Neural progenitor cell (in vitro differentiated cells): ENCODE results near the gene KIRREL3.

Experiments
- CTCF ChIP-seq: fragments of 200-600 bp; sonication (generic); IDR thresholded peaks from 2 replicates; pipeline ENCODE4 v1.5.1; 2017; ENCODE audit warnings: antibody characterized with exemption, mild to moderate bottlenecking
- EZH2 ChIP-seq: fragments of 200-600 bp; sonication (generic); IDR thresholded peaks from 2 replicates; pipeline ENCODE4 v1.6.1; 2017; ENCODE audit warnings: antibody characterized with exemption, mild to moderate bottlenecking, moderate library complexity

DNA sequence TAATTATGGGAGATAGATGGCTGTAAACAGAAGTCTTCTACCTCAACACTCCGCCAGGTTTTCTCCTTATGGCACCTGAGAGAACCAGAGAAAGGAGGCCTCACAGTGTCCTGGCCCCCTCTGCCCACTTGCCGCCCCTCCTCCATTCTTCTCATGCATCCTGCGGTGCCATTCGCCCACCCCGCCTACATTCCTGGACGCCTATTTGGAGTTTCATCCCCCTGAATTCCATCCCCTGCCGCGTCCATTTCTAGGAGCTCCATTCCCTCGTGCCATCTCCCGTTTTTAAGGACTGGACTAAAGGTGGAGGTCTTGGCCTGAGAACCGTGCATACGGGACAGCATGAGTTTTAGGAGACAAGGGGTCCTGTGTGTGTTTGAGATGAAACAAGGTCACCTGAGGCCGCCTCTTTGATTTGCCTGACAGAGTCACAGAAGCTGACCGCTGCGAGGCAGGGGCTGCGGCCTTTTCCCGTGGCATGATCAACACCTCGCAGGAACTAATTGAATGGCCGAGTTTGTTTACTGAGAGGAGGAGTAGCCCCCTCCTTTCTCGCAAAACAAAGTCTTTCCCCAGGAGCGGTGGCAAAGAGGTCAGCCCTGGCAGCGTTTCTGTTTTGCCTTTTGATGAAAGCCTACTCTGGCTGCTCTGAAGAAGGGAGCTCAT is 398.9 kb downstream of the KIRREL3 start:
- TF ChIP-seq CTCF, result no peak
- TF ChIP-seq EZH2, result no peak
